K562 treated with DMSO at 1 percent for 12 hours (cell line): ENCODE measurements around the gene CYP2A6. TPM values are rescaled to one million over a fixed set of nuclear protein-coding genes. Genes with fewer than 3 reads are reported as not detected.

Source experiments
- total RNA-seq: library from RNA; unstranded; fragments of 300-600 nt; gene quantifications from 2 replicates; pipeline ENCODE4 v1.2.3, GENCODE V29; 2022; ENCODE audit not compliant: insufficient read depth

The CYP2A6 gene, protein sequence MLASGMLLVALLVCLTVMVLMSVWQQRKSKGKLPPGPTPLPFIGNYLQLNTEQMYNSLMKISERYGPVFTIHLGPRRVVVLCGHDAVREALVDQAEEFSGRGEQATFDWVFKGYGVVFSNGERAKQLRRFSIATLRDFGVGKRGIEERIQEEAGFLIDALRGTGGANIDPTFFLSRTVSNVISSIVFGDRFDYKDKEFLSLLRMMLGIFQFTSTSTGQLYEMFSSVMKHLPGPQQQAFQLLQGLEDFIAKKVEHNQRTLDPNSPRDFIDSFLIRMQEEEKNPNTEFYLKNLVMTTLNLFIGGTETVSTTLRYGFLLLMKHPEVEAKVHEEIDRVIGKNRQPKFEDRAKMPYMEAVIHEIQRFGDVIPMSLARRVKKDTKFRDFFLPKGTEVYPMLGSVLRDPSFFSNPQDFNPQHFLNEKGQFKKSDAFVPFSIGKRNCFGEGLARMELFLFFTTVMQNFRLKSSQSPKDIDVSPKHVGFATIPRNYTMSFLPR
- not detected in 2 replicates for total RNA-seq

DNA sequence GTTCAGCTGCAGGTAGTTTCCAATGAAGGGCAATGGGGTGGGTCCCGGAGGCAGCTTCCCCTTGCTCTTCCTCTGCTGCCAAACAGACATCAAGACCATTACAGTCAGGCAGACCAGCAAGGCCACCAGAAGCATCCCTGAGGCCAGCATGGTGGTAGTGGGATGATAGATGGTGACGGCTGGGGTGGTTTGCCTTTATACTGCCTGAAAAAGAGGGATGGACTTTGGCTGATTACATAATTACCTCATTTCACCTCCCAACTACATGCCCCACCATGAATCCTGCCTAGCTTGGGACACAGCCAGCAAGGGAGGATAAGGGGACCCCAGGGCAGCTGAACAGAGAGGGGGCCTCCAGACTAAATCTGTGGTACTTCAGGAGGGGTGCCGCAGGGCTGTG, at the start of gene CYP2A6:
Gene CYP2A6, minus strand, starts transcription at position 171 of the 400 bp plus-strand sequence. Its CDS starts 21 bp downstream, at position 150.

DNA sequence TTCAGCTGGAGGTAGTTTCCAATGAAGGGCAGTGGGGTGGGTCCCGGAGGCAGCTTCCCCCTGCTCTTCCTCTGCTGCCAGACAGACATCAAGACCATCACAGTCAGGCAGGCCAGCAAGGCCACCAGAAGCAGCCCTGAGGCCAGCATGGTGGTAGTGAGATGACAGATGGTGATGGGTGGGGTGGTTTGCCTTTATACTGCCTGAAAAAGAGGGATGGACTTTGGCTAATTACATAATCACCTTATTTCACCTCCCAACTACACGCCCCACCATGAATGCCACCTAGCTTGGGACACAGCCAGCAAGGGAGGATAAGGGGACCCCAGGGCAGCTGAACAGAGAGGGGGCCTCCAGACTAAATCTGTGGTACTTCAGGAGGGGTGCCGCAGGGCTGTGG, 31.8 kb upstream of the CYP2A6 start, which contains the start of gene CYP2A7:
Gene CYP2A7, minus strand, starts transcription at position 170 of the 400 bp plus-strand sequence. Its CDS starts 21 bp downstream, at position 149.

DNA sequence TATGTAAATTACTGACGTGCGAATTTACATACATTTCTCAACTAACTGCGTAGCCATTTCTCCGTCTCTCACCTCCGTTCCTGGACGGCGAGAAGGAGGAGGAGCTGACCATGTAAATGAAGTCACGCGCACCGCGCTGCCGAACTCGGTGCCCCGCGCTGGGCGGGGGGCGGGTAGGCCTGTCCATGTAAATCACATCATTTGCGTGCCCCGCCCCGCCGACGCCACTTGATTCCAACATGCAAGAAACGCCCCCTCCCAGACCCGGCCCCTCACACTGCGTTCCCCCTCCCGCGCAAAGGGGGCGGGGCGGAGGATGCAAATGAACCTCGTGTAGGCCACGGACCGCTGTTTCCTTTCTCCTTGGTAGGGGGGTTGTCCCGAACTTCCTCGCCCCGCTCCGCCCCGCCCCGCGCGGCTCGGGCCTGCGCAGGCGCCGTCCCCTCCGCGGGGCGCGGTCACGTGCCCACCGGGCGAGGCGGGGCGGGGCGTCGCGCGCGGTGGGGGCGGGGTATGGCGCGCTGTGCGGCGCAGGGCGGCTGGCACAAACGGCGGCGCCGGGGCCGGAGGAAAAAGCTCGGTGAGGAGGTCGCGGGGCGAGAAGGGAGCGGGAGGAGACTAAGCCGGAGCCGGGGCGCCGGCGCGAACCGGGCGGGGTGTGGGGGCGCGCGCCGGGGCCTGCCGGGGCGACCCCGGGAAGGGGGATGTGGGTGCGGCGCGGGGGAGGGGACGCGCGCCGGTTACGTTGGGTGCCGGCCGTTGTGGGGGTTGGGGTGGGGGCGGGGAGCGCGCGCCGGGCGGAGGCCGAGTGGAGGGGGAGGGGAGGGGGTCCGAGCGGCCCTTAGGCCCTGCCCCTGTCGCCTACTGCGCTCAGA, 51.3 kb downstream of the CYP2A6 start, which contains the start of gene EGLN2:
Gene EGLN2, plus strand, starts transcription at position 509 of the 875 bp plus-strand sequence. CDS start 1,382 bp downstream, outside the sequence.

Other genes starting within 250 kb of the CYP2A6 start
- gene LTBP4, start 249.1 kb downstream of the CYP2A6 start, total RNA-seq, result 129 and 206 TPM in 2 replicates
- 13.6 and 23.1 TPM in 2 replicates for gene NUMBL, start 159.8 kb downstream of the CYP2A6 start, total RNA-seq
- gene COQ8B, start 133.6 kb downstream of the CYP2A6 start, total RNA-seq, result 19.7 and 33.8 TPM in 2 replicates
- gene ITPKC, start 133.3 kb downstream of the CYP2A6 start, total RNA-seq, result 10.5 and 16.0 TPM in 2 replicates
- gene ACTMAP, start 100.0 kb downstream of the CYP2A6 start, total RNA-seq, result 9.0 and 17.1 TPM in 2 replicates
- 69.3 and 87.1 TPM in 2 replicates for gene SNRPA, start 99.2 kb downstream of the CYP2A6 start, total RNA-seq
- 4.8 TPM in 1 of 2 replicates, not detected in the other for gene MIA, start 74.9 kb downstream of the CYP2A6 start, total RNA-seq
- 40.8 and 59.2 TPM in 2 replicates for gene RAB4B, start 72.2 kb downstream of the CYP2A6 start, total RNA-seq
- gene EGLN2, start 51.3 kb downstream of the CYP2A6 start, total RNA-seq, result 99.4 and 110 TPM in 2 replicates
- not detected in 2 replicates for gene CYP2A7, start 31.8 kb upstream of the CYP2A6 start, total RNA-seq
- gene CYP2B6, start 140.8 kb upstream of the CYP2A6 start, total RNA-seq, result not detected in 2 replicates
- gene CYP2A13, start 238.0 kb upstream of the CYP2A6 start, total RNA-seq, result not detected in 2 replicates